ENCODE measurements around the gene SECISBP2. TPM values are rescaled to one million over a fixed set of nuclear protein-coding genes. Genes with fewer than 3 reads are reported as not detected.

Gene SECISBP2
- total and polyA plus RNA-seq, 3 donors from 2014 or later: 127 to 176 (median 145) TPM

GRCh38 chr9:89364666-89365531 is 46.6 kb downstream of the SECISBP2 start:
- Histone ChIP-seq H3K27me3 (no peaks in the 10 kb centered on the region), H3K4me3 (no peak overlapping the region)

GRCh38 chr9:89365532-89365912 is 47.2 kb downstream of the SECISBP2 start:
- Histone ChIP-seq H3K27ac (no peak overlapping the region), H3K36me3 (ENCODE audit: low read depth, missing control alignments) (no peaks in the 10 kb centered on the region), H3K27me3 (no peaks in the 10 kb centered on the region), H3K4me1 (no peaks in the 10 kb centered on the region), H3K4me3 (no peak overlapping the region), H3K9me3 (no peaks in the 10 kb centered on the region)
- 93 to 100% methylated on average over 2 of the region's 2 CpGs for WGBS, 2 donors
- TF ChIP-seq POLR2A (IDR thresholded peaks at IDR 0.05) (no peak), CTCF (IDR thresholded peaks at IDR 0.05) (no peak)
- DNase-seq: no peak
- intact Hi-C loops (cut with DNase I; ENCODE audit: low total_unique reads): no loop called here

More at GRCh38 chr9:89364666-89365531, 46.6 kb downstream of the SECISBP2 start:
- no peak overlapping the region for H3K27ac ChIP-seq
- no peak for DNase-seq
- no peaks in the 10 kb centered on the region for H3K36me3 ChIP-seq (ENCODE audit: low read depth, missing control alignments)
- H3K4me1 ChIP-seq: no peaks in the 10 kb centered on the region
- no peaks in the 10 kb centered on the region for H3K9me3 ChIP-seq
- TF ChIP-seq CTCF (IDR thresholded peaks at IDR 0.05) (no peak), POLR2A (IDR thresholded peaks at IDR 0.05) (no peak)
- WGBS, 2 donors: 91 to 94% methylated on average over 14 to 17 of the region's 17 CpGs
- intact Hi-C loops (cut with DNase I; ENCODE audit: low total_unique reads): no loop called here

DNA sequence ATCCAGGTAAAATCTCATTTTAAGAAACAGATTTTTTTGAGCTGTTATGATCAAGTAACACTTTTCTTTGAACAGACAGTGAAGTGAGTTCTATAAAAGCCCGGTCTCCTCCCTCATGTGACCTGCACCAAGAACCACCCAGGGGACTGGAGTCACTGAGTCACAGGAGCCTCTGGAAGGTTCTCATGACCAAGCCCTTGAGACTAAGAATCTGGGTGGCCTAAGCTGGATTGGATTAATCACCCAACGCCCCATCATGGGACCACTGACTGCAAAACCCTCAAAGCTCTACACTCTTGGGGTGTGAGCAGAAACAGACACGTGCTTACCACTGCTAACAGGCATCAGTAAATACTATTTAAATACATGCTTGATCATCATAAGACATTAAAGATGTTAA is 48.4 kb downstream of the SECISBP2 start:
- no peaks in the 10 kb centered on the region for H3K4me1 ChIP-seq
- no peaks in the 10 kb centered on the region for H3K27me3 ChIP-seq
- no peaks in the 10 kb centered on the region for H3K9me3 ChIP-seq
- 98 to 100% methylated on average over 3 of the region's 3 CpGs for WGBS, 2 donors
- TF ChIP-seq CTCF (IDR thresholded peaks at IDR 0.05) (no peak), POLR2A (IDR thresholded peaks at IDR 0.05) (no peak)
- intact Hi-C loops (cut with DNase I; ENCODE audit: low total_unique reads): no loop called here
- no peak overlapping the region for H3K4me3 ChIP-seq
- no peak overlapping the region for H3K27ac ChIP-seq
- H3K36me3 ChIP-seq (ENCODE audit: low read depth, missing control alignments): no peaks in the 10 kb centered on the region
- no peak for DNase-seq

- Histone ChIP-seq H3K4me1 (no peaks in the 10 kb centered on the region), H3K4me3 (no peak overlapping the region), H3K9me3 (no peaks in the 10 kb centered on the region), H3K36me3 (ENCODE audit: low read depth, missing control alignments) (no peaks in the 10 kb centered on the region), H3K27ac (no peak overlapping the region), H3K27me3 (no peaks in the 10 kb centered on the region)
- DNase-seq: no peak
- WGBS, 2 donors: 80 to 100% methylated on average over 3 to 4 of the region's 4 CpGs
- intact Hi-C loops (cut with DNase I; ENCODE audit: low total_unique reads): no loop called here
- no peak for TF ChIP-seq CTCF (IDR thresholded peaks at IDR 0.05)
- TF ChIP-seq POLR2A (IDR thresholded peaks at IDR 0.05): no peak
These were observed 49.0 kb downstream of the SECISBP2 start for GRCh38 chr9:89367281-89367680.
